SIG-M5 treated with dmso at 0.1 percent for 504 hours (cell line): ENCODE results near the gene CYB5R4.
"Not testable (repeated sequence)": the region's sequence is repeated elsewhere in the genome, so short reads cannot be mapped to it uniquely, and the experiment has no call there.

ENCODE experiments used
- DNase-seq: peaks from one replicate; lab custom pipeline; 2025; ENCODE audit not compliant: unreplicated experiment; lab: John Stamatoyannopoulos, UW

Gene CYB5R4

GRCh38 chr6:83862776-83863471 is 3.4 kb downstream of the CYB5R4 start:
- DNase-seq: no peak

GRCh38 chr6:83867043-83867442 is 7.6 kb downstream of the CYB5R4 start:
- DNase-seq: no peak

DNA sequence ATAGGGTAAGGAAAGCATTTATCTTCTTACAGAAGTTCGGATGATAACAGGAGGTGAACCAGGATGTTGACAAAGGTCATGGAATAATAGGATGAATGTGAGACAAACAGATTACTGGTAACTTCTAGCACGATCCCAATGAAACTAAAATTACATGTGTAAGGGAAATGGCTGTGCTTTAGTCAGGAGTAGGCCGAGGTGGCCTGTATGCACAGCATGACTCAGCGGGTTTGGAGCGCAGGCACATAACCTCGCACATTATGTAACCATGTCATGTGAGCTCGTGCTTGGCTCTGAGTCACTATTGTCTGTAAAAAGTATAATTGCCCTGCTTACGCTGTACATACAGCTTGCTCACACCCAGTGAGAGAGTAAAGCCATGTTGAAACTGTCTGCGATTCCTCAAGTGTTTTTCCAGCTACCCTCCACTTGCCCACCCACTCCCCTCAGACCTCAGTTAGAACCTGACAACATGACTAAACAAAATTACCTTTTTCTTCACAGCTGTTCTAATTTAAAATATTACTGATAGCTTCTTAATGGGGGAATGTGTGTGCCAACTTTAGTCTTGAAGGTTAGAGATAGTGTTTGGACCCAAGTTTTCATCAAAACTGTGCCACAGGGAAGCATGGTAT is 8.2 kb downstream of the CYB5R4 start:
- DNase-seq: peak; percentile 54

- no peak for DNase-seq
Measured at GRCh38 chr6:83868639-83869038, 9.2 kb downstream of the CYB5R4 start.

DNA sequence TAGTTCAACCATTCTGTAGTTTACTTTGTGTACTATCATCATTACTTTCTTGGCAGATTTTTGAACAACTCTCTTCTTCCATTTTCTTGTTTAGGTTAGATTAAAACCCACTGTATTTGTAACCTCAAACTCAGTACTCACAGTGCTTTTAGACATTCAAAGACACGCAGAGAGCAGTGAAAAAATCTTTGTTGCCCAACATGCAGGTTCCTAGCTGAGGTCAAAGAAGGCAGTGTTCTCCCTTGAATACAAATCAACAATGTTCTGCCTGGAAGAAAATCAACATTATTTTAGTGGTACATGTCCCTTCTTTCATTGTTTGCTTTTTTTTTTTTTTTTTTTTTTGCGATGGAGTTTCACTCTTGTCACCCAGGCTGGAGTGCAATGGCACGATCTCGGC is 11.2 kb downstream of the CYB5R4 start:
- DNase-seq: no peak

- DNase-seq: no peak
Measured at GRCh38 chr6:83872386-83873118, 13.1 kb downstream of the CYB5R4 start.

DNA sequence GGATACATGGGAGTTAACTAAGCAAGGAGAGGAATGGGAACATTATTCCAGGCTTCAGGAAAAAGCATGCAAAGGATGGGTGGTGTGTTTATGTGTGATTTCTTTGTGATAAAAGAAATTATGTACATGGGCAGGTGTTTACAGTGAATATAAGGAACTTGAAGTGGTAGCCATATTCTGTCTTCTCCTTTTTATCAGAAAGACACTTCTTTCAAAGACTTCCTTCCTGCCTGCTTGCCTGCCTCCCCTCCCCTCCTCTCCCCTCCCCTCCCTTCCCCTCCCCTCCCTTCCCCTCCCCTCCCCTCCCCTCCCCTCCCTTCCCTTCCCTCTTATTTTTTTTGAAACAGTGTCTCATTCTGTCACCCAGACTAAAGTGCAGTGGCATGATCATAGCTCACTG is 14.4 kb downstream of the CYB5R4 start:
- DNase-seq: peak; percentile 7

DNA sequence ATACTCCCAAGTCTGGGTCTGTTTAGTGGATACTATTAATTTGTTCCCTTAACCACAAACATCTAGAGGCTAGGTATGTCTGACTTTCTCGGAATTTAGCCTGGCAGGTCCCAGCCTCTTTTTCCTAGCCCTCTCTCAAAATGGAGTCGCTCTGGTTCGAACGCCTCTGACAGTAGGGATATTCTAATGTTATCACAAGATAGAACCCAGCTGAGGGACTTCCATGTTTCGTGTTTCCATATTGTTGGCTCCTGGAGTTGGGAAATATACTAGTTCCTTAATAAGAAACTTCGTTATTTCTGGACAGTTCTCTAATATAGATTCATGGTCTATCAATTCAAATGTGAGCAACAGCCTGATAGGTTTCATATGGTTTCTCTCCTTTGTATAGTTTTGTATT is 16.4 kb downstream of the CYB5R4 start:
- DNase-seq: no peak

DNA sequence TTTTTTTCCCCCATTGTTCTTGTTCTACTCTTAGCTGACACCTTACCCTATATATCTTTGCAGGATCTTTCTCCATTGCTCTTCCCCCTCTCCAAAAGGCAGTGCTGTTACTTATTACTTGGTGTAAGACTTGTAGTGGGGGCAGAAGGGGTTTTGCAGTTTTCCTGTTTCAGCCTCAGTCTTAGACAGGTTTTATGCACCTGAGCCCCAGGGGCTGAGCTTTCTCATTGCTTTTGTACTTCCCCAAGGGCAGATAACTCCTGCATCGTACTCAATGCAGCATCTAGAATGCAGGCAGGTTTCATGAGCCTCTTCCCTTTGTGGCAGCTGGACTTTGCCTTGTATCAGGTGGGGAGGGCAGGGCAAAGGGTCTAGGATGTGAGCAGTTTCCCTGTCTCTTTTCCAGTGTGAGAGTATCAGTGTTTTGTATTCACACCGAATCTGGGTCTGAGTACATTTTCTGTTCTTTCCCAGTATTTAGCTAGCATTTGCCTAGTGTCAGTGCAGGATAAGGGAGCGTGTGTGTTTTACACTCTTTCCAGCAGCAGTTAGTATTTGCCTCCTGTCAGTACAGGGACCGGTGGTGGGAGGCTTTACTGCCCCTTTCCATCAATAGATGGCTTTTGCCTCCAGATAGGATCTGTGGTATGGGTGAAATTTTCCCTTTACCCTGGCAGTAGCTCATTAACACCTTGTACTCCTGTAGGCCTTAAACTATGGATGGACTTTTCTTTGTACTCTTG is 19.6 kb downstream of the CYB5R4 start:
- DNase-seq: no peak

DNA sequence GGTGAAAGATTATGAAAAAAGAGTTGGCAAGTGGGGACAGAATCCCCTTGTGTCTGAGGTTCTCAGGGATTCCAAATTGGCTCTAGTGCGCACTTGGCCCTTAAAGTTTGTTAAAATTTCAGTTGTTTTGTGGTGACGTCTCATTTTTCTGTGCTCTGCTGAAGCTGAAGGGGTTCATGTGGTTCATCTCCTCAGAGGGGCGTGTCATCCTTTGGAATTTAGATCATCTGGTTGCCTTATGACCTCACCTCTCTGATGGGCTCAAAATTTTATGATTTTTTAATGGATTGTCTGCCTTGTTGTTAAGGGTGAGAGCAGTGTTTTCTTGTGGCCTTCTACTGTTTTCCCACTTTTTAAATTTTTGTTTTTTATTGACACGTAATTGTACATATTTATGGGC is 20.3 kb downstream of the CYB5R4 start:
- DNase-seq: no peak

- DNase-seq: no peak
Measured at GRCh38 chr6:83883240-83883639, 23.8 kb downstream of the CYB5R4 start.

GRCh38 chr6:83884523-83884922 is 25.0 kb downstream of the CYB5R4 start:
- DNase-seq: peak; percentile 60

- DNase-seq: no peak
Measured at GRCh38 chr6:83885984-83886383, 26.5 kb downstream of the CYB5R4 start.

DNA sequence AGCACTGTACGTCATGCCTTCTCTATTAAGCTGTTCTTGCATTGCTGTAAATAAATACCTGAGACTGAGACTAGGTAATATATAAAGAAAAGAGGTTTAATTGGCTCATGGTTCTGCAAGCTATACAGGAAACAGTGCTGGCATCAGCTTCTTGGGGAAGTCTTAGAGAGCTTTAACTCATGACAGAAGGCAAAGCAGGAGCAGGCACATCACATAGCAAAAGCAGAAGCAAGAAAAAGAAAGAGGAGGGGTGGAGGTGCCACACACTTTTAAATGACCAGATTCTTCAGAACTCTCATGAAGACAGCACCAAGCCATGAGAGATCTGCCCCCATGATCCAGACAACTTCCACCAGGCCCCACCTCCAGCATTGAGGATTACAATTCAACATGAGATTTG is 30.1 kb downstream of the CYB5R4 start:
- no peak for DNase-seq

- no peak for DNase-seq
Measured at GRCh38 chr6:83890520-83890919, 31.0 kb downstream of the CYB5R4 start.

- no peak for DNase-seq
Measured at GRCh38 chr6:83891586-83891985, 32.1 kb downstream of the CYB5R4 start.

DNA sequence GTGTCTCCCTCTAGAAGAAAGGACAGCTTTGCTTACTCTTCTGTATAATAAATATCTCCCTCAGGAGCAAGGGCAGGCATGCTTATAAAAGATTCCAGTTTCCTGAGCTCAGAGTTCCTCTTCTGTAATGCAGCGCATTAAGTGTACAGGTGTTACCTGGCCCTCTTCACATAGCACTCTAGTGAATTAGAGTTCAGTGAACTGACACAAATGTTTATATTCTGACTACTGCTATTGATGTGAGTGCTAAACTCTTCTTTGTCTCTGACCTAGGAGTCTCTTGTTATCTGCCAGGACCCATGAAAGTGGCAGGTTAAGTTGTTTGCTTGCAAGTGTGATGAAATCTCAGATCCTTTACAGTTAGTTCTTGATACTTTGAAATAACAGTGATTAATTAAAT is 33.5 kb downstream of the CYB5R4 start:
- DNase-seq: no peak

DNA sequence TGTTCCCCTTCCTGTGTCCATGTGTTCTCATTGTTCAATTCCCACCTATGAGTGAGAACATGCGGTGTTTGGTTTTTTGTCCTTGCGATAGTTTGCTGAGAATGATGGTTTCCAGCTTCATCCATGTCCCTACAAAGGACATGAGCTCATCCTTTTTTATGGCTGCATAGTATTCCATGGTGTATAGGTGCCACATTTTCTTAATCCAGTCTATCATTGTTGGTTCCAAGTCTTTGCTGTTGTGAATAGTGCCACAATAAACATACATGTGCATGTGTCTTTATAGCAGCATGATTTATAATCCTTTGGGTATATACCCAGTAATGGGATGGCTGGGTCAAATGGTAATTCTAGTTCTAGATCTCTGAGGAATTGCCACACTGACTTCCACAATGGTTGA is 37.6 kb downstream of the CYB5R4 start:
- not testable (repeated sequence) for DNase-seq

- no peak for DNase-seq
Measured at GRCh38 chr6:83901624-83902023, 42.1 kb downstream of the CYB5R4 start.

- DNase-seq: no peak
Measured at GRCh38 chr6:83904395-83904794, 44.9 kb downstream of the CYB5R4 start.

DNA sequence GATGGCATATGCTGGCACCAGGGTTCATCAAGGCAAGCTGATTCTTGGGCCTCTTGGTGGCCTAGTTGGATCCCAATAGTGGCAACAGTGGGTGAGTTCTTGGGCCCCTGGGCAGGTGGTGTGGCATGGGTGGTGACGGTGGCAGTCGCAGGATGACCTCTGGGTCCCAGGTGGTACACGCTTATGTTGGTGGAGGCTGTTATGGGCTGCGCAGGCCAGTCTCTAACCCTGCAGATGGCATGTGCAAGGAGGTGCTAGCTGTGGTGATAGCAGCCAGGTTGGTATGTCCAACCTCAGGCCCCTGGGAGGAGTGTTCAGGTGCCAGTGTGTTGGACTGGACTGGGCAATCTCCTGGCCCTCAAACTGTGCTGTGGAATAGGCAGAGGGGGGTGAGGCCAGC is 46.2 kb downstream of the CYB5R4 start:
- DNase-seq: no peak
